ENCODE measurements around the gene RALA. TPM values are rescaled to one million over a fixed set of nuclear protein-coding genes. Genes with fewer than 3 reads are reported as not detected.

RALA gene
- total RNA-seq, 1 experiment from 2014 or later = 27.3 TPM

DNA sequence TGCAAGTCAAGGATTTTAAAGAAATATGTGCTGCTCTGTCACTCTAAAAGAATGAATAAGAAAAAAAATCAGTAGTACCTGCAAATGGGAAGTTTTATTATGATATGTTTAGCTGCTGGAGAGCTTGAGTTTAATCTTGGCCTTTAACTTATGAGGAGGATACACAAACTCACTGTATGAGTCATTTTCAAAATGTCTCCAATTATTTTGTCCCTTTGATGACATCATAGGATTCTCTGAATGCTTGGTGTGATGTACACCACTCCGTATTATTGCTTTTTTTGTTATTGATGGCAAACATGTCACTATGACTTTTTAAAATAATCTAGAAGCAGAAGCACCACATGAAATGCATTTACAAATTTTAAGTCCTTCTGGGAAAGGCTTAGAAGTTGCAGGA is 125.8 kb downstream of the RALA start:
- BruUV-seq (replicated peaks) = no TSS peak
- peaks cover 11 to 30% of the 10 kb centered on the region in 2 experiments; a peak in 3 of 4 replicates for H3K4me1 ChIP-seq (ENCODE audit: control insufficient read depth in 1 of 2, insufficient read depth in 2 of 2, low read length in 2 of 2)
- H3K9me3 ChIP-seq (ENCODE audit: control insufficient read depth in 1 of 2, insufficient read depth in 1 of 2, low read depth in 1 of 2, low read length in 2 of 2) = no peaks in the 10 kb centered on the region
- H3K79me2 ChIP-seq (ENCODE audit: insufficient read depth, low read length) = no peaks in the 10 kb centered on the region
- H3K9ac ChIP-seq (ENCODE audit: low read length) = no peak overlapping the region
- H3K4me2 ChIP-seq (ENCODE audit: low read length) = peak overlapping the region; percentile 44; the same call in 1 of the 2 replicates
- ChIA-PET POLR2A (interaction anchor here (1.4 kb wide), 1 partner anchor 11 kb away, joined by 3 read pairs; no protein-coding TSS in a partner anchor), CTCF (interaction anchor here (6.2 kb wide), 1 partner anchor 168 kb away, joined by 112 read pairs; no protein-coding TSS in a partner anchor), RAD21 (ENCODE audit: low non-redundant PET in 1 of 2, low total read pairs in 2 of 2, uncharacterized antibody in 2 of 2, unreplicated experiment in 2 of 2) (no interaction called here)
- no peaks in the 10 kb centered on the region for H3K27me3 ChIP-seq (ENCODE audit: insufficient read depth, low read length)
- no peaks in the 10 kb centered on the region for H3K9me2 ChIP-seq (ENCODE audit: insufficient read depth)
- TF ChIP-seq SP1 (IDR thresholded peaks at IDR 0.05; ENCODE audit: low read depth) (no peak), JUND (IDR thresholded peaks at IDR 0.05) (peak; percentile 17; the same call in 1 of the 2 replicates), FOSL1 (IDR thresholded peaks at IDR 0.05; ENCODE audit: low read depth) (0 out of 2 replicates have a peak, but pooled peaks have one; percentile 32)
- intact Hi-C loops (cut with micrococcal nuclease) = loop anchor here (5.0 kb wide), 1 partner anchor 127 kb away; the partner anchor contains the start of gene RALA
- no peak overlapping the region for H3K4me3 ChIP-seq (replicated peaks in 1 of 2; ENCODE audit: low read depth in 1 of 2, low read length in 2 of 2)
- no peaks in the 10 kb centered on the region for H3K36me3 ChIP-seq (ENCODE audit: control insufficient read depth in 1 of 2, insufficient read depth in 2 of 2, low read length in 2 of 2)
- DNase-seq (ENCODE audit: low read depth, low spot score) = no peak
- no peak overlapping the region for H3K27ac ChIP-seq (ENCODE audit: low read depth, low read length)
- no peaks in the 10 kb centered on the region for H4K20me1 ChIP-seq (ENCODE audit: insufficient read depth)
- no peak for ATAC-seq
- no peak overlapping the region for H2AFZ ChIP-seq (ENCODE audit: low read depth, low read length, poor library complexity, severe bottlenecking)

DNA sequence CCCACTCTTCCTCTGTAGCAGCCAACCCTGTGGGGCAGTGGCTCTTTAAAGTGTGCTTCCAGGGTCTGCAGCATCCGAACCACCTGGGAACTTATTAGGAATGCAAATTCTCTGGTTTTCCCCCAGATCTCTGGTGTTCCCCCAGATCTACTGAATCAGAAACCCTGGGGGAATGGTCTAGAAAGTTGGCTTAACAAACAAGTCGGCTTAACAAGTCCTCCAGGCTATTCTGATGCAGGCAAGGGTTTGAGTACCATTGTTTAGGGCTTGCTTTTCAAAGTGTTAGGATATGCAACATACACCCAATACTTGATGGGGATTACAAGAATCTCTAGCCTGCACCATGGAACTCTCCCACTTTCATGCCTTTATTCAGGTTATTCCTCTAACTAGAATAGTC is 126.3 kb downstream of the RALA start:
- no peak for ATAC-seq
- CTCF ChIA-PET = interaction anchor here (6.2 kb wide), 1 partner anchor 169 kb away, joined by 112 read pairs; no protein-coding TSS in a partner anchor

More for the DNA sequence above, 126.3 kb downstream of the RALA start:
- H3K9ac ChIP-seq (ENCODE audit: low read length) = no peak overlapping the region
- H3K4me1 ChIP-seq (ENCODE audit: control insufficient read depth in 1 of 2, insufficient read depth in 2 of 2, low read length in 2 of 2) = peaks cover 11 to 31% of the 10 kb centered on the region in 2 experiments; a peak in 3 of 4 replicates
- no peaks in the 10 kb centered on the region for H3K79me2 ChIP-seq (ENCODE audit: insufficient read depth, low read length)
- H3K27ac ChIP-seq (ENCODE audit: low read depth, low read length) = no peak overlapping the region
- no peak overlapping the region for H3K4me2 ChIP-seq (ENCODE audit: low read length)
- RAD21 ChIA-PET (ENCODE audit: low non-redundant PET in 1 of 2, low total read pairs in 2 of 2, uncharacterized antibody in 2 of 2, unreplicated experiment in 2 of 2) = no interaction called here
- no peak overlapping the region for H3K4me3 ChIP-seq (replicated peaks in 1 of 2; ENCODE audit: low read depth in 1 of 2, low read length in 2 of 2)
- H3K9me2 ChIP-seq (ENCODE audit: insufficient read depth) = no peaks in the 10 kb centered on the region
- no peak for TF ChIP-seq EZH2phosphoT487 (IDR thresholded peaks at IDR 0.05; ENCODE audit: borderline replicate concordance)
- no peak for TF ChIP-seq RAD21 (IDR thresholded peaks at IDR 0.05; ENCODE audit: low read depth)
- TF ChIP-seq ZFX (IDR thresholded peaks at IDR 0.05) = no peak
- no peak for TF ChIP-seq ELF1 (IDR thresholded peaks at IDR 0.05; ENCODE audit: borderline replicate concordance, low read depth)
- BruUV-seq (replicated peaks) = no TSS peak
- H3K27me3 ChIP-seq (ENCODE audit: insufficient read depth, low read length) = no peaks in the 10 kb centered on the region
- no peak for DNase-seq (ENCODE audit: low read depth, low spot score)
- intact Hi-C loops (cut with micrococcal nuclease) = loop anchor here (5.0 kb wide), 1 partner anchor 127 kb away; the partner anchor contains the start of gene RALA
- no peaks in the 10 kb centered on the region for H3K9me3 ChIP-seq (ENCODE audit: control insufficient read depth in 1 of 2, insufficient read depth in 1 of 2, low read depth in 1 of 2, low read length in 2 of 2)
- H3K36me3 ChIP-seq (ENCODE audit: control insufficient read depth in 1 of 2, insufficient read depth in 2 of 2, low read length in 2 of 2) = no peaks in the 10 kb centered on the region
- no peaks in the 10 kb centered on the region for H4K20me1 ChIP-seq (ENCODE audit: insufficient read depth)
- no peak overlapping the region for H2AFZ ChIP-seq (ENCODE audit: low read depth, low read length, poor library complexity, severe bottlenecking)
- POLR2A ChIA-PET = interaction anchor here (1.4 kb wide), 1 partner anchor 12 kb away, joined by 3 read pairs; no protein-coding TSS in a partner anchor
